Limb (tissue), 2 donors: ENCODE results near the gene SOX6.

ENCODE experiments used
- DNase-seq, 2 donors: peaks; one replicate each; pipeline ENCODE4 v3.0.0-alpha.2; 2016; ENCODE audit errors: extremely low spot score in 2 of 2

SOX6 gene

GRCh38 chr11:16007514-16007913 is 348.8 kb downstream of the SOX6 start:
- no peak for DNase-seq

GRCh38 chr11:16002942-16003341 is 353.4 kb downstream of the SOX6 start:
- DNase-seq, result no peak

- DNase-seq, result peak in 1 of 2 donors; percentile 56
These were observed 354.4 kb downstream of the SOX6 start for GRCh38 chr11:16001899-16002426.

DNA sequence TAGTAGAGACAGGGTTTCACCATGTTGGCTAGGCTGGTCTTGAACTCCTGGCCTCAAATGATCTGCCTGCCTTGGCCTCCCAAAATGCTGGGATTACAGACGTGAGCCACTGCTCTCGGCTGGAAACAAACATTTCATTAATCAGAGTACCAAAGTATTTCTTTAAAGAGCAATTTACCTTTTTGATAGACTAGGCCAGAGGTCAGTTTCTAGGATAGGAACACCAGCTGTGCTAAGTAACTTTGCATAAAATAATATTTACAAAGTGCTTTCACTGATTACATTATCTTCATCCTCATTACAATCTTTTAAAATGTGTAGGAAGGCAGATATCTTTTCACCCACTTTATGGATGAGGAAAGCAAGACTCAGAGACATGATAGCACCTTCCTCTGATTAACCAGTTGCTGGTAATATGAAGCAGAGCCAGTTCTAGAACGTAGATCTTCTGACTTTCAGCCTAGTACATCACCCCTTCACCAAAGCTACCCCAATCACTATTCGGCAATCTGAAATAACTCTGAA is 355.2 kb downstream of the SOX6 start:
- DNase-seq, result no peak

DNA sequence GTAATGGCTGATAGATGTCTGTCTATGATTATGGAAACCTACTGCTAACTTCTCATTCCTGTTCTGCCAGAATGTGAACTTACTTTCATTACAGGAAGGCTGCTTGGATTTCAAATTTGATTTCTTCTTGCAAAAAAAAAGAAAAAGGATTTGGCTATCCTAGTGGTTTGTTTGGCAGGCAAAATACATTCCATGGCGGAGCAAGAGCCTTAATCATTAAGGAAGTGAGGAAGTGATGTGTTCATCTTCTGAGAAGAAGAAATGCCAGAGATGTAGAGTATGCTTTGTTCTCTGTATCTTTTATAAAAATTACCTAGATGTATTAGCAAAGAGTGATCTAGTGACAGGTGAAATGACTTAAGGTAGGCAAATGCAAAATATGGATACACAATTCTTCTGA is 356.3 kb downstream of the SOX6 start:
- DNase-seq, result no peak

DNA sequence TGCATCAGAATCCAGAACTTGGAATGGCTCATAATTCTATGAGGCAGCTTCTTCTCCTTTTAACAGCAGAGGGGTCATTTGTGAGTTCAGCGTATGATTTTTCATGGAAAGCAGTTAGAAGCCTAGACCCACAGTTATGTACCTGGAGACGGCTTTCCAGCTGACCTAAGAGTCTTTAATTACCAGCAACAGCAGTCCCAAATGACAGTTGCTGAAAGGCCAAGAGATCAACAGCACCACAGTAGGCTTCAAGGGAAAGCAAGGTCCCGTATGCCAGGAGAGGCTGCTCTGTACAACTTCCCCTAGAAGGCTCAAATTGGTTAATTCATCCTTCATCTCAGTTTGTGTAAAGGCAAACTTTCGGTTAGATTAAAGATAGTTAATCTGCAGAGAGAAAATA is 363.0 kb downstream of the SOX6 start:
- no peak for DNase-seq

DNA sequence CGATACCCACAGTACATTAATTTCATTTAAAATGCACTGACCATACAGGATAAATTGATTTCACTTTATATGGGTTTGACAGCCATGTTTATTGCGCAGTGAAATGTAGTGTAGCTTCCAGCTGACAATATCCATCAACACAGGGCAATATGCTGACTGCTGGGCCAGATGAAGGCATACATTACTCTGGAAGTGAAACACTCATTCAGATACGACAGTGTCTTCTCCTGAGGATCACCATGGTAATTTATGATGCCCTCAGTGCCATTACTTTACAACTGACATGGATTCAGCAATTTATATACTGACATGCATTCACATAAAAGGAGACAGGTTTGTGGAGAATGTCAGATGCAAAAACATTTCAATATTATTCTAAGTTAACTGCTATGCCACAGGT is 365.1 kb downstream of the SOX6 start:
- no peak for DNase-seq

DNA sequence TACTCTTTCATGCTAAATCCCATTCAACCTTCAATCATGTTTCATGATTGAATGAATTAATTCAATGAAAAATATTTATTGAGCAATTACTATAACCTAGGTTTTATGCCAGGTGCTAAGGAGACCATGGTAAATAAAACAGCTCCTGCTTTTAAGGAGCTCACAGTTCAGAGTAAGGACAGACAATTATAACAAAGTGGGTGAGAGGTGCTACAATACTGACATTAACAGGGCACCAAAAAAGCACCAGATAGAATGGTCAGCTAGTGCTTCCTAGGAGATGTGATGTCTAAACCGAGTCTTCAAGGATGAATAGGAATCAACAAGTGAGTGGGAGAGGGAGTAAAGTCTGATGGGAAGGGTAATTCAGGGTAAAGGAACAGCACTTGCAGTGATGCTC is 366.7 kb downstream of the SOX6 start:
- no peak for DNase-seq

DNA sequence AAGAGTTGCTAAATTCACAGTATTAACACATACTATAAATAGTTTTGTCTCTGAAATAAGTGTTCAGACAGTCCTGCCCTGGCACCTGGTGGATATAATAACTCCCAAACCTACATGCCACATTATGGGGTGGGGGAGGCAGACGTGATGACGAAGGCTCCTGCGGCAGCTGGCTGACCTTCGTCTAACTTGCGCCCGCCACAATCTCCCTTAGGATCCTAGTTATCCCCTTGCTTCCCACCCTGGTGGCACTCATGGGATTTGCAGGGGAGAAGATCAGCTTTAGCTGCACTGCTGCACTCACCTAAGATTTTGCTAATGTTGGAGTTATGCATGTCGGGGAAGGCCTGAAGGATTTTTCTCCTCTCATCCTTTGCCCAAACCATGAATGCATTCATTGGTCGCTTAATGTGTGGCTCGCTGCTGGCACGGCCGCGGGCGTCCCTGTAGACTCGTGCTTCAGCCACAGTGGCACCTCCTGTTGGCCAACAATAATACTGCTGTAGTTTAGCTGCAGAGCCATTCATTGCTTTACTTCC is 367.6 kb downstream of the SOX6 start:
- peak in 1 of 2 donors; percentile 35 for DNase-seq

GRCh38 chr11:15988016-15988550 is 368.3 kb downstream of the SOX6 start:
- DNase-seq, result no peak

GRCh38 chr11:15987046-15987445 is 369.3 kb downstream of the SOX6 start:
- peak in 1 of 2 donors; percentile 49 for DNase-seq

GRCh38 chr11:15985860-15986139 is 370.5 kb downstream of the SOX6 start:
- DNase-seq, result no peak

- DNase-seq, result no peak
These were observed 371.1 kb downstream of the SOX6 start for GRCh38 chr11:15985127-15985859.

DNA sequence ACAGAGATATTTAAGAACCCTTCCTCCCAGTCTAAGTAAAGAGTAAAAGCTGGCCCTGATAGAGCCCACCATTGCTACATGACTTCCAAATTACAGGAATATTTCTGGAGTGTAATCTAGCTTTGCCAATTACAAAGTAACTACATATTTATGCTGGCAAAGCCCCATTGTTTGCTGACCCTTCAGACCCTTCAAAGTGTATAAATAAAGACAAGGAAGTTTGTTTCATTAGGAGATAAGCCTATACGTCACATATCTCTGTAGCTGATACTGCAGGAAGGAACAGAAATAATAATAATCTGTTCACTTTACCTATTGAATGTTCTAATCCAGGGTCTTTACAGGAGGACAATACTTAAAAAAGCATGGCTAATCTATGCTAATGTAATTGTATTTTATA is 375.1 kb downstream of the SOX6 start:
- no peak for DNase-seq

GRCh38 chr11:15977116-15977515 is 379.2 kb downstream of the SOX6 start:
- no peak for DNase-seq

DNA sequence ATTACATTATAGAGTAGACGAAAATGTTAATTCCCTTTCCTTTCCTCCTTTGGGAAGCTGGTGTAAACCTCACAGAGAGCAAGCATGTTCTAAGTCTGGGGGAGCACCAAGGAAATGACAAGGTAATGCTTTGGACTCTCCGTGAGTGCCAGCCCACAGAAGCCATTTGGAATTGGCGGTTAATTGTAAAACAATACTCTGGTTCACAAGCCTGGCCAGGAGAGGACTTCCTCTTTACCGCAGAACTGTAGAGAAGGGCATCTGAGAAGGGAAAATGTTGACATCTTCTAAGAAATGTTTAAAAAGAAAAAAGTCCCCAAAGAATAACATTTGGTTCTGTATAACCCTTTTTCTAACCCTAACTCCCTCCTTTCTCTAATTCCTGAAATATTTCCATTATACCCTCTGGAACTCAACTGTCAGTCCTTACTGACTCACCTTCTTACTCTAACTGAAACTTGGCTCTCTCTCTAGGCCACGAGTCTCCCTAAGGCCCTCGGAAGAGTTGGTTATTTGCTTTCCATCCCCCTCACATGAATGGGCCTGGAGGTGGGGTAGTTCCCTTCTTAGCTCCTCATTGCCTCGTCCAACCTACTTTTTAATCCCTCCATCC is 379.8 kb downstream of the SOX6 start:
- no peak for DNase-seq

DNA sequence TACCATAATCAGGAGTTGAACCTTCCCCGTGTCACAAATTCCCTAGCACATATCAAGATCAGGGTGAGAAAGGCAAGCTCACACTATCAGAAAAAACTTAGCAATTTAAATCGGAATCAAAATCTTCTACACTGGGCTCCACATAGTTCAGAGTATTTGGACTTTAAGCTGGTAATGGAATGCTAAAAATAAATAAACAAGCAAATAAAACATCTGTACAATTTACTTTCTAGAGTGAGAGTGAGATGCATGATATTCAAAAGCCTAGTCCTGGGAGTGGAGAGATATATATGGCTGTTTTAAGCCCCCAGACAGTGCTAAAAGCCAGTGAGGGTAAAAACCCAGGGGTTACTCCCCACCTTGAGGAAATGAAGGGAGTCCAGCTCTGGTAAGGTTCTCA is 380.6 kb downstream of the SOX6 start:
- no peak for DNase-seq

DNA sequence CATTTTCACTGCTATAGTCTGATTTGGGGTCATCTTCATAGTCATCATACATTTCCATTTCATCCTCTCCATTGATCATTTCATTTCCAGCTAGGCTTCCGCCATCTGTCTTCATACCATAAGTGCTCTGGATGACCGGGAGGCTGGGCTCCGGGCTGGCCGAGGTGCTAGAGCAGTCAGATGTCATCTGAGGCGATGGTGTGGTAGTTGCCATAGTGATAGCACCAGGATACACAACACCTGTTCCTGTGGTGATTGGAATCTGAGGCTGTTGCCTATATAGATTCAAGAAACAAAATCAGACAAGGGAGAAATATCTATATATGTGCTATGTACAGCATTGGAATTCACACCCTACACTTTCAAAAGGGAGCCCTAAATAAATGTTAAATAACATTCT is 383.5 kb downstream of the SOX6 start:
- DNase-seq, result no peak

GRCh38 chr11:15971215-15971546 is 385.2 kb downstream of the SOX6 start:
- no peak for DNase-seq

DNA sequence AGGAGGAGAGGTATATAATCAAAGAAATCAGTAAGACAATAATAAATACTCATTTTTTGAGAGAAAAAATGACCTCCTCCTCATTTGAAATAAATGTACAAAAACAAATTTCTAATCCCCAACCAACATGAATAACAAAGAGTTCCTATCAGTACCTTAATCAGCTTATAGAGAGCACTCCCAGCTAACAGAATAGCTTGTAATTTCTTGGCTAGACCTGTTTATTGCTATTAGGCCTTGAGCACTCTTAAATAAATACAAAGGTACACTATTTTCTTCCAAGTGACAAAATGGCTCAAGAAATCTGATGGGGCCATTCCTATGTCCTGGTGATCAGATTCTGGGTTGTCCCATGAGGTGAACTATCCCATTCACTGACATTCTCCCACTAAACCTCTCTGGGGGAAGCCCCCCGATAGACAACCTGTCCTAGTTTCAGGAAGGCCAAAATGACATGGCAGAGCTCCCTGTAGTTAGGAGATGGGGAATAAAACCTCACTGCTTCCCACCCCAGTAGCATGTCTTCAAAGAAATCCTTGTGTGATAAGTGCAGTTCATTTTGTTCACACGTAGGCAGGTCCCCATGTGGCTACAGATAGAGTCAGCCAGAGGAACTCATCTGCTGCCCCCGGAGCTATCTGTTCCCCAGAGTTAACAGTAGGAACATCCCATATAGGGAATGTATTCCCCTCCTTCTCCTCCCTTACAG is 385.7 kb downstream of the SOX6 start:
- no peak for DNase-seq

DNA sequence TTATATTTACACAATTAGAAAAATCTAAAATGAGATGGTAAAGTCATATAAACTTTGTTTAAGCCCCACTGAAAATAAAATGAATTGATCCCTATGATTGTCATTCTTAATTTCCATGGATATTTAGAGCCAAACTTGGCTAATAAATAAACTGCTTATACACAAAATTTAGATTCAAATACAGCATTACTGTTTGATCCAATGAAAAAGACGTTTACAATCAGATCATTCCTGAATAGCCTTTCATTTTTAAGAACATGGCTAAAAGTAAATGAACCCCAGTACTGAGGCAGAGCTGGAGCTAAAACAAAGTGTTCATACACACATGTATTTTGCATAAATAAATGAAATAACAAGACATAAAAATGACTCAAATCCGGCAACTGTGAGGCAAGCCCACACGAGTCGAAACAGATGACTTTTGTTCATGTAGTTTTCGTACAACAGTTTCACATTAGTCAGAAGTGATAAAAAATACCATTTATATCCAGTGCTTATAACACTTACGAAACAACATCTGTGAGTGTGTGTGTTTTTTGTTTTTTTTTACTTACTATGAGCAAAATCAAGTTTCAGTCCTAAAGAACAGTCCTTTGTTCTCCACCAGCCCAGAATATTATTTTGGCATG is 386.5 kb downstream of the SOX6 start:
- DNase-seq, result no peak

DNA sequence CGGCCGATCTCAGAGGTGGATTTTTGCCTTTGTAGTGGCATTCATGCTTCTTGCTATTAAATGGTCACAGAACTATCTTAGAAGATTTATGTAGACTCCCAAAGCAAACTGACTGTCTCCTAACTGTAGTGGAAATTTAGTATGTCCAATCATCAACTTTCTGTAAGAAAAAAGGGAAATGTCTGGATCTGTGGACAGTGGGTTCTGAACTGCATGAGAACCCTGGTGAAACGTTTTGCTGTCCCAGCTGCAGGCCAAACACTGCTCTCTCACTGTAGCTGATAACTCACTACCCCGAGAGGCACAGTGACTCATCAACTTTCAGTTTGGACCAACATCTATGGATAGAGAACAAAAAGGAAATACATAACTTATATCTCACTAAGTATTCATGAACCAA is 387.1 kb downstream of the SOX6 start:
- DNase-seq, result no peak
